ENCODE results near the gene AKTIP. TPM values are rescaled to one million over a fixed set of nuclear protein-coding genes. Genes with fewer than 3 reads are reported as not detected.
A peak's percentile ranks its signal among the peaks of the same experiment; 100 is the strongest.
"Not testable (repeated sequence)": the region's sequence is repeated elsewhere in the genome, so short reads cannot be mapped to it uniquely, and the experiment has no call there.

The AKTIP gene
- 10 to 100 TPM; 60.9 to 66.6 TPM for total RNA-seq

DNA sequence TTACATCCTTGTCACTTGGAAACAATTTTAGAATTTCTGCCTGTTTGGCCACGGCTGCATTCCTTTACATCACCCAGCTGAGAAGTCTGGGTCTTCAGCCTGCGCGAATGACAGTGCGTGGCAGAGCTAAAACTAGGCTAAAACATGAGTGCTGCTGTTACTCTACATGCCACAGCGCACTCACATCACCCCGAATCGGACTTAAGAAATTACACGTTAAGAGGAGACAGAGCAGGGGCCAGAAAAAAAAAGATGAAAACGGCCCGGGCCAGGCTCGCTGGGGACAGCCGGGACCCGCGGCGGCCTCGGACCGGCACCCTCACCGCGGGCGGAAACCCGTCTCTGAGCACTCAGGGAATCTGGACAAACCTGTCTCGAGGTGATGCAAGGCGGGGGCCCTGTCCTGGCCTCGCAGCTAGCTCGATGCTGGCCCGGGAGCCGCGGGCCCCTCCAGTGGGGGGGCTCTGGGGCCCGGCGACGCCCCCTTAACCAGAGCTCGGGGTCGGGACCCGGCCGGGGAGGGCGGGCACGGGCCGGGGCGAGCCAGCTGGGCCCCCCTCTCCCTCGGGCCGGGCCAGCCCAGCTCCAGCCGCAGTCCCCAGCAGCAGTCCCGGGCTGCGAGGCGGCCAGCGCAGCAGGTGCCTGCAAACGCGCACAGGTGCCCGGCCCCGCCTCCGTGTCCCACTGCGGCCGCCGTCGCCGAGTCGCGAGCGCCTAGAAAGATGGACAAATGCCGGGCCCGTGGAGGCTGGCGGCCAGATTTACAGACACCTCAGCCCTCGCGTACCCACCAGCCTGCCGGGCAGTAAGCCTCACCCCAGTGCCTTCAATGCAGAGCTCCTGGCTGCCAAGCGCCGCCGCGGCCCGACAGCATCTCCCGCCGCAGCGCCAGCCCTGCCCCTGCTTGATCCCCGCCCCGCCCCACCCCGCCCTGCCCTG, at the start of gene AKTIP:
TSS of gene AKTIP (minus strand) at position 879 of the 939 bp plus-strand sequence. CDS start 2,950 bp downstream, outside the sequence.
- Mint-ChIP-seq H3K9me3 (no peaks in the 10 kb centered on the region), H3K36me3 (peaks cover 23% of the 10 kb centered on the region), H3K27me3 (no peaks in the 10 kb centered on the region), H3K4me1 (peaks cover 45% of the 10 kb centered on the region), H3K27ac (peak within 1 kb of the TSS; percentile 97), H3K4me3 (peak within 1 kb of the TSS; percentile 100)
- DNase-seq (peak; percentile 64), ATAC-seq (ENCODE audit: low read depth) (peak; percentile 19)
- POLR2A ChIA-PET: interaction anchor here (0.6 to 5.1 kb wide), 16 partner anchors 14 to 398 kb away, joined by 3 to 66 read pairs (median 4); partner anchors contain the start of genes FTO, RBL2 and RPGRIP1L

- H3K4me1 Mint-ChIP-seq: peaks cover 27% of the 10 kb centered on the region
- peak overlapping the region; percentile 13 for H3K27ac Mint-ChIP-seq
- peaks cover 41% of the 10 kb centered on the region for H3K27me3 Mint-ChIP-seq
- H3K9me3 Mint-ChIP-seq: no peaks in the 10 kb centered on the region
- peak; percentile 56 for ATAC-seq (ENCODE audit: low read depth)
- peak; percentile 43 for DNase-seq
- POLR2A ChIA-PET: interaction anchor here (0.6 kb wide), 2 partner anchors 35 to 1822 kb away, joined by 3 to 4 read pairs; no protein-coding TSS in a partner anchor
- H3K36me3 Mint-ChIP-seq: peaks cover 2% of the 10 kb centered on the region
- H3K4me3 Mint-ChIP-seq: no peak overlapping the region
Measured at GRCh38 chr16:53549970-53550690, 47.1 kb upstream of the AKTIP start.

DNA sequence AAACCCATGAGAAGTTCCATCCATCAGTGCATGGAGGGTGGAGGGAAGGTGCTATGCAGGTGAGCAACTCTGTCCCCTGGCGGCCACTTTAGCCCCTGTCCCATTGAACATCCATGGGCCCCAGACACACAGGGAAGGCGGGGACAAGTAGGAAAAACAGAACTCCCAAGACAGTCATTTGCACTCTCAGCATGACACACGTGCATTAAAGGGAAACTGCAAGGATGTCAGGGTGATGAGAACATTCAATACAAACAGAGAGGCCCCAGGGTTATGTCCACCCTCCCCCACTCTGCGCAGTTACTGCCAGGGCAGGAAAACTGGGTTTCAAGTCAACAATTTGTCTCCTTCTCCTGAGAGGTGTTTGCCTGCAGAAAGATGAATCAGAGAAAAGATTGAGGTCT, 44.0 kb upstream of the AKTIP start:
- Mint-ChIP-seq H3K9me3 (no peaks in the 10 kb centered on the region), H3K4me3 (no peak overlapping the region), H3K36me3 (peaks cover 4% of the 10 kb centered on the region), H3K27me3 (peaks cover 62% of the 10 kb centered on the region), H3K27ac (no peak overlapping the region), H3K4me1 (peaks cover 36% of the 10 kb centered on the region)
- ATAC-seq (ENCODE audit: low read depth): peak; percentile 38
- POLR2A ChIA-PET: no interaction called here
- no peak for DNase-seq

GRCh38 chr16:53545433-53545832, 42.4 kb upstream of the AKTIP start:
- peak overlapping the region; percentile 62 for H3K4me3 Mint-ChIP-seq
- ATAC-seq (ENCODE audit: low read depth) (peak; percentile 90), DNase-seq (peak; percentile 53)
- peaks cover 53% of the 10 kb centered on the region for H3K27me3 Mint-ChIP-seq
- H3K36me3 Mint-ChIP-seq: peaks cover 4% of the 10 kb centered on the region
- no peaks in the 10 kb centered on the region for H3K9me3 Mint-ChIP-seq
- peaks cover 33% of the 10 kb centered on the region for H3K4me1 Mint-ChIP-seq
- H3K27ac Mint-ChIP-seq: peak overlapping the region; percentile 57
- POLR2A ChIA-PET: interaction anchor here (0.6 to 1.8 kb wide), 3 partner anchors 9 to 110 kb away, joined by 4 to 11 read pairs (median 5); partner anchors contain the start of gene RBL2

DNA sequence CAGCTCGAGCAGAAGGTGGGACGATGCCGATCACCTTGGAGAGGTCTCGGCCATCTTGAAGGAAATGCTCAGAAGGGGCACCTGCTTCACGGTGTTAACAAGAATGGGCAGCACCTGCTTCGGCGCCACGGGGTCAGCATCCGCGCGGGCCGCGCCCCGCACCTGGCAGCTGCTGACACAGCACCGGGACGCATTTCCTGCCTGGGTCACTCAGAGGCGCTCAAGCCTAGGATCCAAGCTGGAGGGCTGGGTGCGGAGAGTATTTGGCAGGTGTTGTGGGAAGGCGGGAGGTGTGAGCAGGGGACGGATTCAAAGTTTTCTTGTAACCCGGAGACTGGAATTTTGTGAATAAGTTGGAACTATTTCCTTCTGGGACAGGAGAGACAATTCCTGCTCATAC, 39.3 kb upstream of the AKTIP start:
- POLR2A ChIA-PET: no interaction called here
- no peaks in the 10 kb centered on the region for H3K9me3 Mint-ChIP-seq
- ATAC-seq (ENCODE audit: low read depth) (no peak), DNase-seq (no peak)
- H3K4me1 Mint-ChIP-seq: peaks cover 23% of the 10 kb centered on the region
- peaks cover 38% of the 10 kb centered on the region for H3K27me3 Mint-ChIP-seq
- H3K36me3 Mint-ChIP-seq: peaks cover 4% of the 10 kb centered on the region
- no peak overlapping the region for H3K4me3 Mint-ChIP-seq
- no peak overlapping the region for H3K27ac Mint-ChIP-seq

DNA sequence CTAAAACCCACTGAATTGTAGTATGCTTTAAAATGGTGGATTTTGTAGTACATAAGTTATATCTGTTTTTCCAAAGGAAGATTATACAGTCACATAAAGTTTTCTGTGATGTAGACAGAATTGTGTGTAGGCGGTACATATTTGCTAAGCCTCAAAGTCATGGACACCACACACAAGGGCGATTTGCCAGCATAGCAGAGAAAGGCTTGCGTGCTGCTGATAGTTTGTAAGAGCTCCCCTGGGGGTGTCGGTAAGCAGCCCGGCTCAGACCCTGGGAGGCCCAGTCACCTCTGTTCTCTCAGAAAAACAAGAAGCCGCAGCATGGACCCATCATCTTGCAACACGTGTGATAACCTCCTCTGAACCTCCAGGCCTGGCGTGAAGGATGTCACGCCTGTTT, 38.3 kb upstream of the AKTIP start:
- peaks cover 15% of the 10 kb centered on the region for H3K4me1 Mint-ChIP-seq
- H3K27ac Mint-ChIP-seq: no peak overlapping the region
- DNase-seq (no peak), ATAC-seq (ENCODE audit: low read depth) (no peak)
- H3K9me3 Mint-ChIP-seq: no peaks in the 10 kb centered on the region
- peaks cover 29% of the 10 kb centered on the region for H3K27me3 Mint-ChIP-seq
- peaks cover 4% of the 10 kb centered on the region for H3K36me3 Mint-ChIP-seq
- POLR2A ChIA-PET: no interaction called here
- H3K4me3 Mint-ChIP-seq: no peak overlapping the region

DNA sequence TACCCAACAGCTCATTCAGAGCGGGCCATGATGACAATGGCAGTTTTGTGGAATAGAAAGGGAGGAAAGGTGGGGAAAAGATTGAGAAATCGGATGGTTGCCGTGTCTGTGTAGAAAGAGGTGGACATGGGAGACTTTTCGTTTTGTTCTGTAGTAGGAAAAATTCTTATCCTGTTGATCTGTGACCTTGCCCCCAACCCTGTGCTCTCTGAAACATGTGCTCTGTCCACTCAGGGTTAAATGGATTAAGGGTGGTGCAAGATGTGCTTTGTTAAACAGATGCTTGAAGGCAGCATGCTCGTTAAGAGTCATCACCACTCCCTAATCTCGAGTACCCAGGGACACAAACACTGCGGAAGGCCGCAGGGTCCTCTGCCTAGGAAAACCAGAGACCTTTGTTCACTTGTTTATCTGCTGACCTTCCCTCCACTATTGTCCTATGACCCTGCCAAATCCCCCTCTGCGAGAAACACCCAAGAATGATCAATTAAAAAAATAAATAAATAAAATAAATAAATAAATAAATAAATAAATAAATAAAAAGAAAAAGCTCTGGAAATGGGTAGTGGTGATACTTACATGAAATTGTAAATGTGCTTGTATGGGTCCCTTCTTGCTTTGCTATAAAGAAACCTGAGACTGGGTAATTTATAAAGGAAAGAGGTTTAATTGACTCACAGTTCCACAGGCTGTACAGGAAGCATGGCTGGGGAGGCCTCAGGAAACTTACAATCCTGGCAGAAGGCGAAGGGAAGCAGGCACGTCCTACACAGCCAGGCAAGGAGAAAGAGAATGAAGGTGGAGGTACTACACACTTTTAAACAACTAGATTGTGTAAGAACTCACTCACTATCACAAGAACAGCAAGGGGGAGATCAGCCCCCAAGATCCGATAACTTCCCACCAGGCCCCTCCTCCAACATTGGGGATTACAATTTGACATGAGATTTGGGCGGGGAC, 37.0 kb upstream of the AKTIP start:
- POLR2A ChIA-PET; H3K9me3 Mint-ChIP-seq; H3K4me1 Mint-ChIP-seq; DNase-seq; H3K27ac Mint-ChIP-seq; H3K36me3 Mint-ChIP-seq; ATAC-seq (ENCODE audit: low read depth); H3K4me3 Mint-ChIP-seq: not testable (repeated sequence)
- peaks cover 25% of the 10 kb centered on the region for H3K27me3 Mint-ChIP-seq

DNA sequence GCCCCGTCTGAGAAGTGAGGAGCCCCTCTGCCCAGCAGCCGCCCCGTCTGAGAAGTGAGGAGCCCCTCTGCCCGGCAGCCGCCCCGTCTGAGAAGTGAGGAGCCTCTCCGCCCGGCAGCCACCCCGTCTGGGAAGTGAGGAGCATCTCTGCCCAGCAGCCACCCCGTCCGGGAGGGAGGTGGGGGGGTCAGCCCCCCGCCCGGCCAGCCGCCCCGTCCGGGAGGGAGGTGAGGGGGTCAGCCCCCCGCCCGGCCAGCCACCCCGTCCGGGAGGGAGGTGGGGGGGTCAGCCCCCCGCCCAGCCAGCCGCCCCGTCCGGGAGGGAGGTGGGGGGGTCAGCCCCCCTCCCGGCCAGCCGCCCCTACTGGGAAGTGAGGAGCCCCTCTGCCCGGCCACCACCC, 36.3 kb upstream of the AKTIP start:
- H3K36me3 Mint-ChIP-seq; H3K4me1 Mint-ChIP-seq; POLR2A ChIA-PET; H3K27ac Mint-ChIP-seq; H3K4me3 Mint-ChIP-seq; ATAC-seq (ENCODE audit: low read depth); H3K9me3 Mint-ChIP-seq; DNase-seq: not testable (repeated sequence)
- peaks cover 21% of the 10 kb centered on the region for H3K27me3 Mint-ChIP-seq

DNA sequence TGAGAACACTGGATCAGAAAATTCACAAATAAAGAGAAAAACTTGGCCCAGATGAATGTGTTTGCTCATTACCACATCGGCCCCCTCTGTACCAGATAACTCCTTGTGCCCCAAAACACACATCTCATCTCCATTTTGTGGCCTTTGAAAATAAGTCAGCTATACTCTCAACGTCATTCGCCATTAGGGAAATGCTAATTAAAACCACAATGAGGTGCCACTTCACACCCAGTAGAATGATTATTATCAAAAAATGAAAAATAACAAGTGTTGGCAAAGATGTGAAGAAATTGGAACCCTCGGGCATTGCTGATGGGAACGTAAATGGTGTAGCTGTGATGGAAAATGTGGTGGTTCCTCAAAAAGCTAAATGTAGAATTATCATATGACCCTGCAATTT, 34.6 kb upstream of the AKTIP start:
- peaks cover 8% of the 10 kb centered on the region for H3K27me3 Mint-ChIP-seq
- DNase-seq: no peak
- H3K36me3 Mint-ChIP-seq: no peaks in the 10 kb centered on the region
- H3K27ac Mint-ChIP-seq: no peak overlapping the region
- no peak for ATAC-seq (ENCODE audit: low read depth)
- POLR2A ChIA-PET: no interaction called here
- no peak overlapping the region for H3K4me3 Mint-ChIP-seq
- H3K4me1 Mint-ChIP-seq: no peaks in the 10 kb centered on the region
- no peaks in the 10 kb centered on the region for H3K9me3 Mint-ChIP-seq

GRCh38 chr16:53534206-53534605, 31.2 kb upstream of the AKTIP start:
- H3K4me3 Mint-ChIP-seq: no peak overlapping the region

GRCh38 chr16:53530741-53531140, 27.7 kb upstream of the AKTIP start:
- no peaks in the 10 kb centered on the region for H3K36me3 Mint-ChIP-seq
- no peaks in the 10 kb centered on the region for H3K9me3 Mint-ChIP-seq
- ATAC-seq (ENCODE audit: low read depth) (no peak), DNase-seq (no peak)
- peaks cover 4% of the 10 kb centered on the region for H3K27me3 Mint-ChIP-seq
- no peak overlapping the region for H3K27ac Mint-ChIP-seq
- H3K4me1 Mint-ChIP-seq: peaks cover 3% of the 10 kb centered on the region
- no peak overlapping the region for H3K4me3 Mint-ChIP-seq
- POLR2A ChIA-PET: no interaction called here

More at GRCh38 chr16:53534206-53534605, 31.2 kb upstream of the AKTIP start:
- Mint-ChIP-seq H3K27me3 (peaks cover 6% of the 10 kb centered on the region), H3K4me1 (no peaks in the 10 kb centered on the region), H3K27ac (no peak overlapping the region), H3K9me3 (no peaks in the 10 kb centered on the region), H3K36me3 (no peaks in the 10 kb centered on the region)
- POLR2A ChIA-PET: no interaction called here
- DNase-seq (no peak), ATAC-seq (ENCODE audit: low read depth) (no peak)

DNA sequence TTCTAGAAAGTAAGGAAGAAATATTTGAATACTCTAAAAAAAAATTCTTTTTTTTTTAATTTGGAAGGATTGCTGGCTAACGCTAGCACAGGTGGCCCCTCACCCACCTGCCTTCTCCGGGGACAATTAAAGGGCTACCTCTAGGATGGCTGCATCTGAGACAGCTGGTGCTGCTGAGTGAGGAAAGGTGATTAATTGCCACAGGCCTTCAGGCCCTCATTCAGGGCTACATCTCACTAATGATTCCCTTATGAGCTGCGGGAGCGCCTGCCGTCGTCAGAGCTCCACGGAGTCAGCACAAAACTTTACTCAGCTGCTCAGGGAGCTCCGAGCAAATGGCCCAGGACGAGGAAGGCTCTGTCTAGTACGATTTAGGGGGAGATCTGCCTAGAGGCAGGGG, 27.0 kb upstream of the AKTIP start:
- Mint-ChIP-seq H3K36me3 (no peaks in the 10 kb centered on the region), H3K9me3 (no peaks in the 10 kb centered on the region), H3K4me3 (no peak overlapping the region), H3K27ac (no peak overlapping the region), H3K4me1 (peaks cover 4% of the 10 kb centered on the region), H3K27me3 (peaks cover 4% of the 10 kb centered on the region)
- POLR2A ChIA-PET: no interaction called here
- no peak for ATAC-seq (ENCODE audit: low read depth)
- no peak for DNase-seq

DNA sequence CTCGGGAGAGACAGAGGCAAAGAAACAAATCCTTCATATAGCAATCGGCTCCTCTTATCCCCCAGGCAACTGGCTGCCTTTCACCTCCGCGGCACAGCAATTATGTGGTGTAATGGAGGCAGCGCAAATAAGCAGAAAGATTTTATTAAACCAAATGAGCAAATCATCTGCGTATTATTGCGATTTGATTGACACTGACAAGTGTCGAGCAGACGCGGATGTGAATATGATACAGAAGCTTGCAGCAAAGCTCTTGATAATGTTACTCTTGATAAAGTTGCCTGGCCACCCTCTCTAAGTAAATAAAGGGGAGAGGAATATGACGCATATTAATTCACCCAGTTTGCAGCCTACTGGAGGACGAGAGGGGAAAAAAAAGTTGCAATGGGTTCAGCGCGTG, 26.5 kb upstream of the AKTIP start:
- Mint-ChIP-seq H3K27ac (no peak overlapping the region), H3K36me3 (no peaks in the 10 kb centered on the region), H3K9me3 (no peaks in the 10 kb centered on the region), H3K4me1 (peaks cover 4% of the 10 kb centered on the region), H3K27me3 (peaks cover 4% of the 10 kb centered on the region), H3K4me3 (no peak overlapping the region)
- no peak for DNase-seq
- ATAC-seq (ENCODE audit: low read depth): no peak
- POLR2A ChIA-PET: no interaction called here

All from activated naive CD8-positive, alpha-beta T cell treated with anti-CD3 and anti-CD28 coated beads, Interleukin-2, amount 10 ng/mL, durations not matched to agents 7 days and 5 days (primary cell).